Dedifferentiated amniotic fluid mesenchymal stem cell (primary cell): Measurements from ENCODE around the gene ZHX3.
A peak's percentile ranks its signal among the peaks of the same experiment; 100 is the strongest.

Source experiments
- DNase-seq: peaks from one replicate; pipeline ENCODE4 v3.0.0-alpha.2; 2016; ENCODE audit errors: extremely low spot score

The ZHX3 gene

DNA sequence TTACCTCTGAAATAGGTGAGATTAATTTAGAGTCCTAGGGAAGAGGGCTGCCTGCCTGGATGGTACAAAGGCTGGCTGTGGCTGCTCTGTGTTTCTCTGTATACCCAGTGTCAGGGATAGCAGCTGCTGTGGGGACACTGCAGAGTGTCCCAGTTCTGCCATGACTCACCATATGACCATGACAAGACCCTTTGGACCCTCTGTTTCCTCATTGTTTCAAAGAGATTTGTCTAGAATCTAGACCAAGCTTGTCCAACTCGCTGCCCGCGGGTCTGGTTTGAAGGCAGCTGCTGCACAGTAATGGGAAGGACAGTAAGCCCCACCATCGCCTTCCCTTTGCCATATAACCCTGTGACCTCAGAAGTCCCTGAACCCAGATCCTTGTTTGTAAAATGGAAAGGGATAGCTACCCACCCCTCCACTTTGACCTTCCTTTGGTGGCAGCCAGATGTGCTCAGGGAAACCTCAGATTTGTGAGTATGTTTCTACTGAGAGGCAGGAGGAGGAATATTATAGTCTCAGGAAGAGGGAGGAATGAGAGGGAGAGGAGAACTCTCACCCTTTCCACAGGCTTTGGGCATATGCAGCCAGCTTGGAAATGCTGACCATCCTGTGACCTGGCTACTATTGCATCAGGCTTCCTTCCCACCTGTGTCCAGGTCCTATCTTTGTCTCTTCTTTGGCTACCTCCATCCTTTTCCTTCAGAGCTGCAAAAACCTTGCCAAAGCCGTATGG, 166.2 kb downstream of the ZHX3 start:
- no peak for DNase-seq

DNA sequence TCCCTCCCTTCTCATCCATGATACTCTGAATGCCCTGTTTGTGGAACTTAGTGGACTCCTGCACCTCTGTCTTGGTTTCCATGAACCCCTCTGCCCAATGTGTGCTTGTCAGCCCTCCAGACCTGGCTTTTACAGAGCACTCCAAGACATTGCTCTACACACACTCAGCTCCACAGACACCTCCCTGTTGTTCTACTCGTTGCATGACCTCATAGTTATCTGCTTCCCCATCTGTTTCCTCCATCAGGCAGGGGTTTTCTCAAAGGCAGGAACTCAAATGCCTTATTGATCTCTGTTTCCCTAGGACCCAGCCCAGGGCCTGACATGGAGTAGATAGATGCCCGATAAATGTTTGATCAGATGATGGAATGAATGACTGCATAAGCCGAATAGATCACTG, 166.9 kb downstream of the ZHX3 start:
- DNase-seq: no peak

DNA sequence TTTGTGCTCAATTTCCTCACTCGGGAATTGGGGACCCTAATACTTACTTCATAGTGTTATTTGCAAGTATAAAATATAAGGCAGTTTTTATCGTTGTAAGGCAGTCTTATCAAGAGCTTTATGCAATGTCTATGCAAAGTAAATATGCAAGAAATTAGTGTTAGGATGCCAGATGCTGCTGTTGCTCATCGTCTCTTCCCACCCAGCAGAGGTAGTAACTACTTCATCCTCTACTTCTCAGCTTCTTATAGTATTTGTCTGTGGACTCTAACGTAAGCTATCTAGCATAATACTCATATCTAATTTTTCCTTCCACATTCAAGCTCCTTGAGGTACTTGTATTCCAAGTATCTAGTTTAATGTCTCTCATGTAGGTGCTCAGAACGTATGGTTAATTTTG, 168.6 kb downstream of the ZHX3 start:
- no peak for DNase-seq

DNA sequence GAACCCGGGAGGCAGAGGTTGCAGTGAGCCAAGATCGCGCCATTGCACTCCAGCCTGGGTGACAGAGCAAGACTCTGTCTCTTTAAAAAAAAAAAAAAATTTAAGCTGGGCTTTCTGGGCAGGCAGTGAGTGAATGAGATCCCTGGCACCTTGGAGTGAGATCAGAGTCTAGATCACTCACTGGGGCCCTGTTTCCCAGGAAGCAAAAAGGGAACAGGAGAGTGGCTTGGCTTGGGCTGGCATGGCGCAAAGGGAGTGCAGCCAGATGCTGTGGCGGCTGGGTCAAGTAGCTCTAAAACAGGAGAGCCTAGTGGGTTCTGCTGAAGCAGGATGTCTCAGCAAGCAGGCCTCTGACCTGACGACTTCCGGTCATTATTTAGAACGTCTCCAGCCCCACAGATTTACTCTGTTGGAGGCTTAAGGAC, 169.8 kb downstream of the ZHX3 start:
- DNase-seq: no peak

DNA sequence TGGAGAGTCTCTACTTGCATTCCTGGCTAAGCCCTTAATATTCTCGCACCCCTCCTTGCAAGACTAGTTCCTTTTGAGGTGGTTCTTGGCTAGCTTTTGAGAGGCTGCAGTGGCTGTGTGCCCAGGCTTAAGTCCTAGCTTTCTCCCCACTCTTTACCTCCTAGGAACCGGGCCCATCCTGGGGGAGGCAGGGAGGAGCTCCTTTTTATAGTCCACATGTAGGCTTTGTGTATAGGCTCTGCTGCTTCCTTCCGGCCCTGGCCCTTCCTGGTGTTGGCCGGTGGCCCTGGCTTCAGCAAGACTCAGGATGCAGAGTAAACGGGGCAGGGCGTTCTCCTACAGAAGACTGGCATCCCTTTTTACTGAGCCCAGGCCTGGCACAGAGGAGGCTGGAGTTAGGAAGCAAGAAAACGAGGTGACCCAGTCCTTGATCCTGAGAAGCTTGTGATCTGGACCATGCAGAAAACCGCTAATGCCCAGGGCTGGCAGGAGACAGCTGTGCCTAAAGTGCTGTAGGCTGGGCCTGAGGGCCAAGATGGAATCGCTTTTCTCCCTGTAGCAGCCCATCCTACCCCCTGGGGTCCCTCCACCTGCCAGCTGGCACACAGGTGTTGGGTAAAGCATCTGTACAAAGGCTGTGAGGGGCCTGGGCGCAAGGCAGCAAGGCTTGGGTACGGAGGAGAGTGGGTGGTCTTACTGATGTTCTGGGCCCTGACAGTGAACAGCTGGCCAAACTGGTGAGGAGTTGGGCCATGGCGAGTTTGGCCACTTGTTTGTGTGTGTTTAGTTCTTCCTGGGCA, 171.5 kb downstream of the ZHX3 start:
- DNase-seq: no peak

DNA sequence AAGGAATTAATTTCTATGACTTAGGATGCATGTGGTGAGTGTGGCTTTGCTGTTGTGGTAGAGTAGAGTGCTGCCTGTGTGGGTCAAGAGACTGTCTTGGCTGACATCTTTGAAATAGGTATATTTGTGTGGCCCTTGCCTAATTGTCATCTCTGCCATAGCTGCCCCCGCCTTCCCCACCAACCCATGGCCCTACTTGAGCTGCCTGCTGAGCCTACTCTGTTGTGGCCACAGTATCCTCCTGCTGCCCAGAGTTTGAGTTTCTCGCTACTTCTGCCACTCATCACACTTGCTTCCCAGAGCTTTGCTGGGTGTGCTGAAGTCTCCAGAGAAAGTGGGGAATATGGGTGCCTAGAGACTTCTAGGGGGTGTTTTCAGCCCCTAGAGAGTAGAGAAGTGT, 172.2 kb downstream of the ZHX3 start:
- no peak for DNase-seq

DNA sequence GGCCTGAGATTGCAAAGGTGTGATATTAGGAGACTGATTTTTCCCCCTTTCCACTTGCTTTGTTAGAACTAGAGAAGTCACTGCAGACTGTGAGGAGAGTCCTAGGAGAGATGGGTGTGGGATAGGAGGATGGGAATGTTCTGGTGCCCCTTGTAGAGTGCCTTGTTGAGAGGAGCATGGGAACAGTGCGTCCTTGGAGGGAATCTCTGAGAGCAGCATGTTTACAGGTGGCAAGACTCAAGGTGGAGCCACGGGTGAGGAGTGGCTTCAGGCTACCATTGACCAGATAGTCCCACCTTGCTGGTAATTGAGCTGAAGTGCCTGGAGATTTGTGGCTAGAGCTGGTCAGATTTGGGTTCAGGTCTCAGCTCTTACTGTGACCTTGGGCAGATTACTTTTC, 174.2 kb downstream of the ZHX3 start:
- no peak for DNase-seq

DNA sequence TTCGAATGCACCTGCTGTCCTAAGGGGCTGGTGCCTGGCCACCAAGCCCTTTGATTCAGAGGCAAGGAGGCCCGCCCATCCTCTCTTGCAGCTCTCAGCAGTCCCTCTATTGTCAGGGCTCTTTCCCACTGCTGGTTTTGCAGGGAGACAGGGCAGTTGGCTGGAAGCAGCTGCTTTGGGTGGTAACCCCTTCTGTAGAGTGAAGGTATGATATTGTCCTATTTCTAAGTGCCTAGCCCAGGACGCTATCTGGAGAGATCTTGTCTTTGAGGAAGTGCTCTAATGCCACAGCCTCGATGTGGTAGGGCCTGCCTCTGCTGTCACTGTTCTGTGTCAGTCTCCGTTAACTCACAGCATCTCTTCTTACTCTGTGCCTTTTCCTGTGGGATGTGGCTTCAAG, 174.6 kb downstream of the ZHX3 start:
- DNase-seq: no peak

DNA sequence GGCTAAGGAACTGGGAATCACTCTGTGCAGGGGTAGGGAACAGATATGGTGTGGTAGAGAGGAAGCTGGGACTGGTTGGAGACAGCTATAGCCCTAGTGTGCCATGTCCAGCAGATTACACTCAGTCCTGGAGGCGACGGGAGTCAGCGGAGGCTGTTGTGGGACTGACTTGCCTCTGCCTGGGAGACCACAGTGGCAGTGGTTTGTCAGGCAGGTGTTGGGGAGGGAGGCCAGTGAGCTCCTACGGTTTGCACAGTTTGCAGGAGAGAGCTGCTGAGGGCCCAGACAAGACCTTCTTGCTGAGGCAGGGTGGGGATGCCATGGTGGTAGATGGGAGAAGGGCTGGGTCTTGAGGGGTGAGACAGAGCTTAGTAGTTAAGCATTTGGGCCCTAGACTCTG, 175.3 kb downstream of the ZHX3 start:
- DNase-seq: no peak

DNA sequence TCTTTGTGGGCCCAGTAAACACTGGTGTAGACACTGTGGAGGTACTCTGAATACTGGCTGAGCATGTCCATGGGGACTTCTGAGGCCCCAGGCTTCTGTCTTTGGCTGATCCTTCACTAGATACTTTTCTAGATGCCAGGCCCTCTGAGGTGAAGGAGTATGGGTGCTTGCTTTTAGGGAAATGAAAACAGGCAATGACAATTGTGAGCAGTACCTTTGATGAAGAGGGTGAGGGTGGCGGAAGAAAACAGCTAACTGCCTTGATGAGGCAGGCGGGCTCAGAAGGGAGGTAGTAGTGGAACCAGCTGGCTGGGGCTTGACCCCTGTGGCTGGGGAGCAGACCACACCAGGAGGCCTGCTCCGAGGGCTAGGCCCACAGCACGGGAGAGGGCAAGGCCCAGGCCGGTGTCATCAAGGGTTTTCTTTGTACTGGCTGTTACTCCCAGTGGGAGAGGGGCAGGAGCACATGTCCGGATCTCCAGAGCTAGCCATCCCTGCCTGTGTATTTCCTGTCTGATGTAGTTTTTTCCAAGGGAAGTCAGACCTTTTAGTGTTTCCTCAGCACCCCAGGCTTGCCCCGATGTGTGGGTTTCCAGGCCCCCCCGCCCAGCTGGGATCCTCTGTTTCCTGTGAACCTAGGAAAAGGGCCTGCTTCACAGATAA, 176.2 kb downstream of the ZHX3 start:
- no peak for DNase-seq

DNA sequence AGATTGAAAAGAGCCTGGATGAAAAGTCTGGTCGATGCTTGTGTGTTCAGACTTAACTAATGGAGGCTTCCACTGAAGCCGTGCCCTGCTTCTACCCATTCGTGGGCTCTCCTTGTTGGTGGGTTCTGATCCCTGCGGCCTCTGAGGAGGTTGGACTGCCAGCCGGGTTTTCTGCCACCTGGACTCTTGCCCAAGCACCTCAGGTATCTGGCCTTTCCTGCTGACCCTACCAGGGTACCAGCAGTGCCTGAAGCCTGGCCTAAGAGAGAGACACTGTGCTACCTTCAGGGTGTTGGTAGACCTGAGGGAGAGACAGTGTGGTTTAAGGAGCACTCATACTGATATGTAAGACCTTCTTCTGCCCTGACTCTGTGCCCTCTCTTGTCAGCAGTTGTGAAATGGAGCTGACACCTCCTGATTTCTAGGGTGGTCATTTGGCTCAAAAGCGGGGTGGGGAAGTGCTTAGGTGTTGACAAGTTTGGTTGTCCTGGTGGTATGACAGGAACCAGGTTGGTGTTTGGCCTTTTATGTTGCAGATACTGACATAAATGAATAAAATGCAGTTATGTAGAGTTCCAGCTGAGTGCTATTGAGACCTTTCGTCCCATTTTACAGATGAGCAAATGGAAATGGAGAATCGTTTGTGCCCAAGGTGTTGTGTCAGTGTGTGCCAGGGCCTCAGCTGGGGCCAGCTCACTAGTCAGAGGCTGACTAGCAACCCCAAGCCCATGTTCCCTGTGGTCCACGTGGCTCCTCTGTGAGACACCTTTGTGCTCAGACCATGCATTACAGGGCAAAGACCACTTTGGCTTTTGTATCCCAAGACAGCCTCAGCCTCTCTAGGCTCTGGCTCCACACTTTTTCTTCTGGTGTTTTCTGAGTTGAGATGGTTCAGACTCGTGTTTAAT, 177.1 kb downstream of the ZHX3 start:
- no peak for DNase-seq

DNA sequence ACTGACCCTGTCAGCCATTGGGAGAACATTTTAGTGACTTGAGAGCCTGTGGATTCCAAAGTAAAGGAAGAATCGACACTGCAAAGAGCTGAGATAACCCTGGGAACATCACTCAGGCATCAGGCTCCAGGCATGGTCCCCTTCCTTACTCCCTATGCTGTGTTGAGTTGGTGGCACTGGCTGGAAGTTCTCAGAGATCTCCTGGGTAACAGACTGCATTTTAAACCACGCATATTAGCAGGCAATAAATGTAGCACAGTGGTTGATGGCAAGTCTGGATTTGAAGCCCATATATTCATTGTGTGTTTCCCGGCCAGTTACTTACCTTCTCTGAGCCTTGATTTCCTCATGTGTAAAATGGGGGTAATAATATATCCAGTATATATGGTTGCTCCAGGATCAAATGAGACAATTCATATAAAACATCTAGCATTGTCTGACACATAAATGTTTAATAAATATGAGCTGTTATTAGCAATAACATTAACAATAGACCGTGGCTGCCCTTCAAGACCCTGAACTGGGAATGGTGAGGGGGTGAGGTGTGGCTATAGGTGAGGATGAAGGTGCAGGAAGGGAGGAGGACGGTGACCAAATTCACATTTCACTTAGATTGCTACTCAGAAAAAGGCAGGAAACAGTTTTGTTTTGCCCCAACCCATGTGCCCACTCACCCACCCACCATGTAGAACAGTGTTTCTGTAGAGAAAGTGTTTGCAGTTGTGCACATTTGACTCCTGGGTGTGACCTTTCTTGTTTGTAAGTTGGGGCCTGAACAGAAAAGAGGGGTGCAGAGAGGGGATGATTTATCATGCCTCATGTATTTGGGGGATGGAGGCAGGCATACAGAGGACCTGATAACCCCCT, 178.1 kb downstream of the ZHX3 start:
- no peak for DNase-seq

DNA sequence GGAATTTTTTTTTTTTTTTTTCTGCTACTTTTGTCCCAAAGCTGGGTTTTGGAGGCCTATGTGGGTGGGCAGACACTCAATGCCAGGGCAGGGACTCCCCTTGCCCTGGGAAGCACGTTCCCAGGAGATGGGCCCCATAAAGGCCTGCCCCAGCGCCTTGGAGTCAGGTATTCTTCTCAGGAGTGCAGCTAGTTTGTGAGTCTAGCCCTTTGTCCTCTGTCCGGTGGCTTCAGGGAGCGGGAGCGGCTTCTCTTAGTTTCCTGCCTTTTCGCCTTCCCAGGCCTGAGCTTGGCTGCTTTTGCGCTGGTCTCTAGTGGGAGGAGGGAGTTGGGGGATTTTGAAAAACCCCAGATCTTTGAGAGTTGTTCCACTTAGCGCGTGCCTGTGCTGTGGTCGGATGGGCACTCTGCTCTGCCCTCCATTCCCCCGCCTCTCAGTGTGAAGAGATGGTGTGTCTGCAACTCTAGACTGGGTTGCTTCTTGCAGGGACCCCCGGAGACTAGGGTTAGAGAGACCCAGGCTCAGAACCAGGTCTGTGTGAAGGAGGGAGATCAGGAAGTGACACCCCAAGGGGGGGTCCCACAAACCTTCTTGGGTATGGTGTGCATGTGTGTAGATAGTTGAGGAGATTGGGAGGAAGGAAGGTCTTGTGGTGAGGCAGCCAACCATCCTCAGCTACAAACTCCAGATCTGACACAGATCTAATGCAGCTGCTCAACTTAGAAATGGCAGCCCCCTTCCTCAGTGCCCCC, 178.9 kb downstream of the ZHX3 start:
- DNase-seq: no peak

DNA sequence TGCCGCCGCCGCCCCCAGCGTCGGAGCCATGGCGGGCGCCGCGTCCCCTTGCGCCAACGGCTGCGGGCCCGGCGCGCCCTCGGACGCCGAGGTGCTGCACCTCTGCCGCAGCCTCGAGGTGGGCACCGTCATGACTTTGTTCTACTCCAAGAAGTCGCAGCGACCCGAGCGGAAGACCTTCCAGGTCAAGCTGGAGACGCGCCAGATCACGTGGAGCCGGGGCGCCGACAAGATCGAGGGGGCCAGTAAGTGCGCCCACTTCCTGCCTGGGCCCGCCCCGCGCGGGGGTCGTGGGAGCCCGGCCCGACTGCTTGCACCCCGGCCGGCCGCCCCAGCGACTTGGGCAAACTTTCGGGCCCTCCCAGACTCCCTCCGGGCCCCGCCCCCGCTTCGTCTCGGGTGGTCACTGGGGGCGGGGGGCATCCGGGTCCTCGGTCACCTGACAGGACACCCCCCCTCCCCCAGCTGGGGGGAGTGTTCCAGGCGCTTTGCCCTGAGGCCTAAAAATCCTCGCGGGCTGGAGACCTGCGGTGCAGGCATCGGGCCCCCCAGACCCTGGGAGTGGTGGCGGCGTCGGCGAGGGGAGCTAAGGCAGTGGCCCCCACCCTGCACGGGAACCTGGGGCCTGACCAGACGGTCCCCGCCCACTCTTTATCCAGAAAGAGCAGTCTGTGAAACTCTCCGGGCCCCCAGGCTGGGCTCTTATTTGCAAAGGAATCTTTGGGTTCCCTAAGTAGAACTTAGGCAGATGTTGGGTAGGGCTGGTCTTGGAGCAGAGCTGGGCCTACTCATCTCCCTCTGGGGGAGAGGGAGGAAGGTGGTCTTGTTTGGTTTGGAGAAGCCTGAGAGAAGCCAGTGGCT, 179.7 kb downstream of the ZHX3 start:
- DNase-seq: no peak

DNA sequence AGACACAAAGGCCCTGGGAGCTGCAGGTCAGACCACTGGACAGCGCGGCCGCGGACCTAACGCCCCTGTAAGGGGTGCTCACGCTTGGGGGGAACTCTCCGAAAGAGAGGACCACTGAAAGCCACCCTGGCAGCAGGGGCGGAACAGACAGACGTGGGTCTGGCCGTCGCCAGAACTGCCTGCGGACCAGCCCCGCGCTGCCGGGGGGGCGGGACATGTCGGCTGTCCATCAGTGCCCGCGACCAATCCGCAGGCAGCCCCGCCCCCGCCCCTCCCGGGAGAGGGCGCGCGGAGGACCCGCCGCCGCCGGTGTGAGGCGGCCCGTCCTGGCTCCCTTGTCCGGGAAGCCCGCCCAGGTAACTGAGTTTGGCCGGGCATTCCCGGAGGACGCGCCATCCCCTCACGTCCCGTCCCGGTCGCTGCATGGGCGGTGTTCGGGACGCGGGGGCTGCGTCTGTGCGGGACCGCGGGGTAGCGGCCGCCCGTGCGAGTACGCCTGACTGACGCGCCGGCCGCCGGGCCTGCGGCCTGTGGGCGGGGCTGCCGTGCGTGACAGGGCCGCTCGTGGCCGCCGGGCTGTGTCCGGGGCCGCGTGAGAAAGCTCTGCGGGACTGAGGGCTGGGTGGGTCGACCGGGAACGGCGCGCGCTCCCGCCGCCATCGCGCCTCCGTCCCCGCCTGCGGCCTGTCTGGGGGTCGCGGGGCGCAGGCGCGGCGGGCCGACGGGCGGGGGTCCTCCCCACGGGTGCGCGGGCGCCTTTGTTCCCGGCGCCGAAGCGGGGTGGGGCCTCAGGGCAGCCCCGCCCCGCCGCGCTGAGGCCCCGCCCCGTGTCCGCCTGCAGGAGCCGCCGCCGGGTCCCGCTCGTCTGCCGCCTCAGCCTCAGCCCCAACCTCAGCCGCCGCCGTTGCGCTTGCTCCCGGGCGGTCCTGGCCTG, 180.6 kb downstream of the ZHX3 start, which contains the start of gene PLCG1:
PLCG1 (plus strand) TSS at position 864 of the 934 bp plus-strand sequence. CDS start 99 bp downstream, outside the sequence.
- DNase-seq: peak; percentile 59

DNA sequence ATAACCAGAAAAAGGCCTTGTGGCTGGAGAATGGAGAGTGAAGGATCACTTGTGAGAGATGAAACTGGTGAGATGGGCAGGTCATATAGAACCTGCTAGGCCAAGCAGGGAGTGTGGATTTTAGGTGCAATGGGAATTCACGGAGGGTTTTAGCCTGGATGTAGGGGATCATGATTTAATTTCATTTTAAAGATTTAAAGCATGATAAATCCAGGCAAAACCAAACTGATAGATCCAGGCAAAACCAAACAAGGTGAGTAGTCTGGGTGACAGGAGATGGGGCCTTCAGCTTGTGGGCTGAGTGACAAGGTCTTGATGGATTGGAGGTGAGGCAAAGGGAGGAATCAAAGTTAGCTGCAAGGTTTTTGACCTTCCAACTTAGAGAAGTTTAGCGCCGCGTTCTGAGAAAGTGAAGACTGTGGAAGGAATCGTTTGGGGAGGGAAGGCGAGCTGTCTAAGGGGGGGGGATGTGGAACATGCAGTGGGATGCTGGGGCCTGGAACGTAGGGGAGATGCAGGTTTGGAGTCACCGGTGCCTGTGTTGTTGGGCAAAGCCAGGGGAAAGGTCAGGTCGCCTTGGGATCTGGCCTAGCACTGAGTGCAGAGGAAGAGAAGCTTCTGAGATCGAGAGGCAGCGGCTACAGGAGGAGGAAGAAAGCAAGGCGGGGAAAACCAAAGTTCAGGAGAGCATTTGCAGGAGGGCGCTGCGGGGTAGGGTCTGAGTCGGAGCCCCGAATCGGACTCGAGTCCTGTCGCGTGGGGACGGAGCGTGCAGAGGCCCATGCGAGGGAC, 181.4 kb downstream of the ZHX3 start:
- DNase-seq: no peak
